Measurements from ENCODE around the gene C17orf107. TPM values are rescaled to one million over a fixed set of nuclear protein-coding genes. Genes with fewer than 3 reads are reported as not detected.

C17orf107 gene
- total RNA-seq, 2 experiments from 2014 or later, result 0.76 to 0.79 TPM

- Histone ChIP-seq H3K27ac (ENCODE audit: low read depth, low read length, poor library complexity, severe bottlenecking) (no peak overlapping the region), H3K36me3 (ENCODE audit: insufficient read depth, low read length) (peaks cover 6% of the 10 kb centered on the region), H3K4me1 (ENCODE audit: insufficient read depth, low read length, poor library complexity, severe bottlenecking) (peaks cover 3% of the 10 kb centered on the region), H3K9me2 (ENCODE audit: insufficient read depth, low read length) (no peaks in the 10 kb centered on the region), H3K4me3 (ENCODE audit: low read depth, low read length, poor library complexity, severe bottlenecking) (no peak overlapping the region), H3K79me2 (ENCODE audit: insufficient read depth, low read depth, low read length) (no peaks in the 10 kb centered on the region), H4K20me1 (ENCODE audit: insufficient read depth, low read length) (0 out of 2 replicates have a peak, but pooled peaks cover 5% of the 10 kb centered on the region), H3K4me2 (ENCODE audit: low read length) (no peak overlapping the region), H3K9me3 (ENCODE audit: low read length) (no peaks in the 10 kb centered on the region), H2AFZ (ENCODE audit: low read length) (no peak overlapping the region)
- intact Hi-C loops (cut with micrococcal nuclease; ENCODE audit: unreplicated experiment), result no loop called here
- no peak for DNase-seq (ENCODE audit: low spot score)
- ChIA-PET POLR2A (no interaction called here), CTCF (ENCODE audit: unreplicated experiment) (no interaction called here)
- BruUV-seq (replicated peaks), result no TSS peak
- no peak for TF ChIP-seq EZH2phosphoT487 (IDR thresholded peaks at IDR 0.05; ENCODE audit: borderline replicate concordance, low read depth, low read length)
- no peak for TF ChIP-seq CTCF (conservative IDR thresholded peaks at IDR 0.05; ENCODE audit: low read length)
Observed at GRCh38 chr17:4853208-4853671, 46.1 kb upstream of the C17orf107 start.

GRCh38 chr17:4854111-4854681, 45.1 kb upstream of the C17orf107 start:
- Histone ChIP-seq H2AFZ (ENCODE audit: low read length) (no peak overlapping the region), H3K4me2 (ENCODE audit: low read length) (no peak overlapping the region), H3K9me2 (ENCODE audit: insufficient read depth, low read length) (no peaks in the 10 kb centered on the region), H3K9me3 (ENCODE audit: low read length) (no peaks in the 10 kb centered on the region), H3K4me3 (ENCODE audit: low read depth, low read length, poor library complexity, severe bottlenecking) (no peak overlapping the region), H3K4me1 (ENCODE audit: insufficient read depth, low read length, poor library complexity, severe bottlenecking) (peaks cover 3% of the 10 kb centered on the region), H3K36me3 (ENCODE audit: insufficient read depth, low read length) (peaks cover 6% of the 10 kb centered on the region), H3K27ac (ENCODE audit: low read depth, low read length, poor library complexity, severe bottlenecking) (no peak overlapping the region), H4K20me1 (ENCODE audit: insufficient read depth, low read length) (0 out of 2 replicates have a peak, but pooled peaks cover 5% of the 10 kb centered on the region), H3K79me2 (ENCODE audit: insufficient read depth, low read depth, low read length) (no peaks in the 10 kb centered on the region)
- BruUV-seq (replicated peaks), result no TSS peak
- no peak for DNase-seq (ENCODE audit: low spot score)
- CTCF ChIA-PET (ENCODE audit: unreplicated experiment), result no interaction called here
- intact Hi-C loops (cut with micrococcal nuclease; ENCODE audit: unreplicated experiment), result no loop called here
- POLR2A ChIA-PET, result no interaction called here
- TF ChIP-seq EZH2phosphoT487 (IDR thresholded peaks at IDR 0.05; ENCODE audit: borderline replicate concordance, low read depth, low read length), result no peak
- no peak for TF ChIP-seq CTCF (conservative IDR thresholded peaks at IDR 0.05; ENCODE audit: low read length)

- no peak for DNase-seq (ENCODE audit: low spot score)
- H3K9me2 ChIP-seq (ENCODE audit: insufficient read depth, low read length), result no peaks in the 10 kb centered on the region
- CTCF ChIA-PET (ENCODE audit: unreplicated experiment), result no interaction called here
- H3K36me3 ChIP-seq (ENCODE audit: insufficient read depth, low read length), result peaks cover 10% of the 10 kb centered on the region
- H3K4me1 ChIP-seq (ENCODE audit: insufficient read depth, low read length, poor library complexity, severe bottlenecking), result peaks cover 3% of the 10 kb centered on the region
- no peak overlapping the region for H3K4me3 ChIP-seq (ENCODE audit: low read depth, low read length, poor library complexity, severe bottlenecking)
- POLR2A ChIA-PET, result no interaction called here
- no peak overlapping the region for H3K27ac ChIP-seq (ENCODE audit: low read depth, low read length, poor library complexity, severe bottlenecking)
- no TSS peak for BruUV-seq (replicated peaks)
- no peak overlapping the region for H2AFZ ChIP-seq (ENCODE audit: low read length)
- H3K4me2 ChIP-seq (ENCODE audit: low read length), result no peak overlapping the region
- no peak for TF ChIP-seq CTCF (conservative IDR thresholded peaks at IDR 0.05; ENCODE audit: low read length)
- TF ChIP-seq EZH2phosphoT487 (IDR thresholded peaks at IDR 0.05; ENCODE audit: borderline replicate concordance, low read depth, low read length), result no peak
- no peaks in the 10 kb centered on the region for H3K79me2 ChIP-seq (ENCODE audit: insufficient read depth, low read depth, low read length)
- H4K20me1 ChIP-seq (ENCODE audit: insufficient read depth, low read length), result no peaks in the 10 kb centered on the region
- intact Hi-C loops (cut with micrococcal nuclease; ENCODE audit: unreplicated experiment), result no loop called here
- H3K9me3 ChIP-seq (ENCODE audit: low read length), result no peaks in the 10 kb centered on the region
Observed at GRCh38 chr17:4856271-4856936, 42.9 kb upstream of the C17orf107 start.

Measured in OCI-LY7 (cell line).